ENCODE measurements around the gene ENOX2. TPM values are rescaled to one million over a fixed set of nuclear protein-coding genes. Genes with fewer than 3 reads are reported as not detected.

The ENOX2 gene
- total RNA-seq, 1 experiment from 2014 or later = 11.4 TPM

DNA sequence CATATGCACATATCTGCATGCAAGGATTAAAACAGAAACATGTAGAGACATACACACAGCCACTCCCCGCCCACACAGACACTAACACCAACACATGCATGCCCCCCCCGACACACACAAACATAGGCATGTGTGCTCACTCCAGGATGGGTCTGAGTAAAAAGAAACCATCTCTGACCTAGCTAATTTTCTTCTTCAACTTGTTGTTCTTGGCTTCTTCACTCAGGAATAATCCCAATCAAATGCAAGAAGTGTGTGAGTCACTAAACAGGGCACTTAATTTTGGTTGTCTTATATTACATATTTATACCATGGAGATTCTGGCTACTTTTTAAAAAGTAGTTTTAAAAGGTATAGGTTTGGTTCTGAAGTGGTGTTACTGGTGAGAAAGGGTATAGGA lies 28.3 kb downstream of the ENOX2 start:
- ChIA-PET CTCF (no interaction called here), POLR2A (no interaction called here)
- Mint-ChIP-seq H3K4me3 (ENCODE audit: unreplicated experiment) (no peak overlapping the region), H3K36me3 (ENCODE audit: insufficient read depth, unreplicated experiment) (no peaks in the 10 kb centered on the region), H3K9me3 (ENCODE audit: unreplicated experiment) (no peaks in the 10 kb centered on the region), H3K27me3 (ENCODE audit: insufficient read depth, unreplicated experiment) (no peaks in the 10 kb centered on the region), H3K27ac (ENCODE audit: unreplicated experiment) (no peak overlapping the region), H3K4me1 (ENCODE audit: low read depth, unreplicated experiment) (no peaks in the 10 kb centered on the region)
- BruUV-seq (replicated peaks) = no TSS peak
- TF ChIP-seq, protein P1, sequence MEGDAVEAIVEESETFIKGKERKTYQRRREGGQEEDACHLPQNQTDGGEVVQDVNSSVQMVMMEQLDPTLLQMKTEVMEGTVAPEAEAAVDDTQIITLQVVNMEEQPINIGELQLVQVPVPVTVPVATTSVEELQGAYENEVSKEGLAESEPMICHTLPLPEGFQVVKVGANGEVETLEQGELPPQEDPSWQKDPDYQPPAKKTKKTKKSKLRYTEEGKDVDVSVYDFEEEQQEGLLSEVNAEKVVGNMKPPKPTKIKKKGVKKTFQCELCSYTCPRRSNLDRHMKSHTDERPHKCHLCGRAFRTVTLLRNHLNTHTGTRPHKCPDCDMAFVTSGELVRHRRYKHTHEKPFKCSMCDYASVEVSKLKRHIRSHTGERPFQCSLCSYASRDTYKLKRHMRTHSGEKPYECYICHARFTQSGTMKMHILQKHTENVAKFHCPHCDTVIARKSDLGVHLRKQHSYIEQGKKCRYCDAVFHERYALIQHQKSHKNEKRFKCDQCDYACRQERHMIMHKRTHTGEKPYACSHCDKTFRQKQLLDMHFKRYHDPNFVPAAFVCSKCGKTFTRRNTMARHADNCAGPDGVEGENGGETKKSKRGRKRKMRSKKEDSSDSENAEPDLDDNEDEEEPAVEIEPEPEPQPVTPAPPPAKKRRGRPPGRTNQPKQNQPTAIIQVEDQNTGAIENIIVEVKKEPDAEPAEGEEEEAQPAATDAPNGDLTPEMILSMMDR (IDR thresholded peaks at IDR 0.05; ENCODE audit: insufficient read depth in 1 of 2, low read depth in 1 of 2, low read length in 1 of 2, severe bottlenecking in 1 of 2, unreplicated experiment in 1 of 2) = no peak
- H3K36me3 ChIP-seq (ENCODE audit: control insufficient read depth, insufficient read depth, low read length) = no peaks in the 10 kb centered on the region
- DNase-seq = no peak
- no peaks in the 10 kb centered on the region for H3K9me3 ChIP-seq
- H3K4me3 ChIP-seq (ENCODE audit: low read depth, low read length) = no peak overlapping the region
- intact Hi-C loops (cut with micrococcal nuclease; ENCODE audit: unreplicated experiment) = no loop called here
- no peaks in the 10 kb centered on the region for H3K4me1 ChIP-seq
- no peaks in the 10 kb centered on the region for H3K27me3 ChIP-seq (replicated peaks; ENCODE audit: control insufficient read depth, insufficient read depth, low read length)

DNA sequence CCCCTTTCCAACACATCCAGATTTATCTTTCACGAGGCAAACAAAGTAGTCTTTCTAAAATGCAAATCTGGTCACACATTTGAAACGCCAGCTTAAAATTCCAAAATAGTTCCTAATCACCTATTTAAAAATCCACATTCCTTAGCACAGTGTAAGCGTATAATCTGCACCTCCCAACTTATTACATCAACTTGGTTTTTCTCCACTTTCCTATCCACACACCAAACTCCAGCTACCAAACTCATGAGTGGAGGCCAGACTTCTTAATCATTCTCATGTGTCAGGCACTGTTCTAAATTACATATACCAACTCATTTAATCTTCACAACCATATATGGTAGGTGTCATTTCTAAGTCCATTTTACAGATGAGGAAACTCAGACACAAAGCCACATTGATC lies 33.8 kb downstream of the ENOX2 start:
- no peaks in the 10 kb centered on the region for H3K36me3 ChIP-seq (ENCODE audit: control insufficient read depth, insufficient read depth, low read length)
- H3K4me1 Mint-ChIP-seq (ENCODE audit: low read depth, unreplicated experiment) = no peaks in the 10 kb centered on the region
- no peak overlapping the region for H3K4me3 ChIP-seq (ENCODE audit: low read depth, low read length)
- no TSS peak for BruUV-seq (replicated peaks)
- intact Hi-C loops (cut with micrococcal nuclease; ENCODE audit: unreplicated experiment) = no loop called here
- no peaks in the 10 kb centered on the region for H3K27me3 Mint-ChIP-seq (ENCODE audit: insufficient read depth, unreplicated experiment)
- H3K27me3 ChIP-seq (replicated peaks; ENCODE audit: control insufficient read depth, insufficient read depth, low read length) = no peaks in the 10 kb centered on the region
- TF ChIP-seq, protein P1 (IDR thresholded peaks at IDR 0.05; ENCODE audit: insufficient read depth in 1 of 2, low read depth in 1 of 2, low read length in 1 of 2, severe bottlenecking in 1 of 2, unreplicated experiment in 1 of 2) = no peak
- H3K4me1 ChIP-seq = no peaks in the 10 kb centered on the region
- no peaks in the 10 kb centered on the region for H3K9me3 ChIP-seq
- CTCF ChIA-PET = no interaction called here
- H3K9me3 Mint-ChIP-seq (ENCODE audit: unreplicated experiment) = no peaks in the 10 kb centered on the region
- no peaks in the 10 kb centered on the region for H3K36me3 Mint-ChIP-seq (ENCODE audit: insufficient read depth, unreplicated experiment)
- POLR2A ChIA-PET = no interaction called here
- H3K4me3 Mint-ChIP-seq (ENCODE audit: unreplicated experiment) = no peak overlapping the region
- no peak for DNase-seq
- H3K27ac Mint-ChIP-seq (ENCODE audit: unreplicated experiment) = no peak overlapping the region

DNA sequence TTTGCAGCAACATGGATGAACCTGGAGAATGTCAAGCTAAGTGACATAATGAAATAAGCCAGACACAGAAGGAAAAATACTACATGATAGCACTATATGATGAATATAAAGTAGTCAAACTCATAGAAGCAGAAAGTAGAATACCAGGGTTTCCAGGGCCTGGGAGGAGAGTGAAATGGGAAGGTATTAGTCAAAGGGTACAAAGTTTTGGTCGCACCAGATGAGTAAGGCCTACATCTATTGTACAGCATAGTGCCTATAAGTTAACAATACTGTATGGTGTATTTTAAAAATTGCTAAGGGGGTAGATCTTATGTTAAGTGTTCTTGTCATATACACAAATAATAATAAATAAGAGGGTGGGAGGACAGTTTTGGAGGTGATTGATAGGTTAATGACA lies 41.5 kb downstream of the ENOX2 start:
- no peaks in the 10 kb centered on the region for H3K9me3 Mint-ChIP-seq (ENCODE audit: unreplicated experiment)
- ChIA-PET CTCF (no interaction called here), POLR2A (no interaction called here)
- no peak overlapping the region for H3K27ac Mint-ChIP-seq (ENCODE audit: unreplicated experiment)
- no peaks in the 10 kb centered on the region for H3K27me3 ChIP-seq (replicated peaks; ENCODE audit: control insufficient read depth, insufficient read depth, low read length)
- H3K4me3 Mint-ChIP-seq (ENCODE audit: unreplicated experiment) = no peak overlapping the region
- no peak overlapping the region for H3K4me3 ChIP-seq (ENCODE audit: low read depth, low read length)
- H3K4me1 Mint-ChIP-seq (ENCODE audit: low read depth, unreplicated experiment) = no peaks in the 10 kb centered on the region
- H3K4me1 ChIP-seq = no peaks in the 10 kb centered on the region
- DNase-seq = no peak
- no TSS peak for BruUV-seq (replicated peaks)
- intact Hi-C loops (cut with micrococcal nuclease; ENCODE audit: unreplicated experiment) = no loop called here
- TF ChIP-seq, protein P1 (IDR thresholded peaks at IDR 0.05; ENCODE audit: insufficient read depth in 1 of 2, low read depth in 1 of 2, low read length in 1 of 2, severe bottlenecking in 1 of 2, unreplicated experiment in 1 of 2) = no peak
- H3K36me3 ChIP-seq (ENCODE audit: control insufficient read depth, insufficient read depth, low read length) = no peaks in the 10 kb centered on the region
- H3K36me3 Mint-ChIP-seq (ENCODE audit: insufficient read depth, unreplicated experiment) = no peaks in the 10 kb centered on the region
- no peaks in the 10 kb centered on the region for H3K9me3 ChIP-seq
- no peaks in the 10 kb centered on the region for H3K27me3 Mint-ChIP-seq (ENCODE audit: insufficient read depth, unreplicated experiment)
